ENCODE results near the gene CNTN5.
"Not testable (repeated sequence)": the region's sequence is repeated elsewhere in the genome, so short reads cannot be mapped to it uniquely, and the experiment has no call there.

CNTN5 gene

DNA sequence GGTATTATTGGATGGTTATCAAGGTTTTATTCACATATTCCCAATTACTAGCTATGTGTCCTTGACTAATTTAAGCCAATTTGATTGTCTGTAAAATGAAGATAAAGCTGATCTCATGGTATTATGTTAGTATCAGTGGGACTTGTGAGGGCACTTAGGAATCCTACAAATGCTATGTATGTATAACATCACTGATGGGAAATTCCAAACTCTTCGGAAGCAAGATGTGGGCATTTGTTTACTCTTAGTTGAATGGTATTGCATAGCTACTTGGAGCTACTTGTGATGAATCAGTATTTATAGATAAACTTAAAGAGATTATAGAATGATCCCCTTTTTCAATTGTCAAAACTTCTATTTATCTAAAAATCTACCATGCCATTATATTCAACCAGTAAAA is 239.9 kb downstream of the CNTN5 start:
- TF ChIP-seq, protein P1, sequence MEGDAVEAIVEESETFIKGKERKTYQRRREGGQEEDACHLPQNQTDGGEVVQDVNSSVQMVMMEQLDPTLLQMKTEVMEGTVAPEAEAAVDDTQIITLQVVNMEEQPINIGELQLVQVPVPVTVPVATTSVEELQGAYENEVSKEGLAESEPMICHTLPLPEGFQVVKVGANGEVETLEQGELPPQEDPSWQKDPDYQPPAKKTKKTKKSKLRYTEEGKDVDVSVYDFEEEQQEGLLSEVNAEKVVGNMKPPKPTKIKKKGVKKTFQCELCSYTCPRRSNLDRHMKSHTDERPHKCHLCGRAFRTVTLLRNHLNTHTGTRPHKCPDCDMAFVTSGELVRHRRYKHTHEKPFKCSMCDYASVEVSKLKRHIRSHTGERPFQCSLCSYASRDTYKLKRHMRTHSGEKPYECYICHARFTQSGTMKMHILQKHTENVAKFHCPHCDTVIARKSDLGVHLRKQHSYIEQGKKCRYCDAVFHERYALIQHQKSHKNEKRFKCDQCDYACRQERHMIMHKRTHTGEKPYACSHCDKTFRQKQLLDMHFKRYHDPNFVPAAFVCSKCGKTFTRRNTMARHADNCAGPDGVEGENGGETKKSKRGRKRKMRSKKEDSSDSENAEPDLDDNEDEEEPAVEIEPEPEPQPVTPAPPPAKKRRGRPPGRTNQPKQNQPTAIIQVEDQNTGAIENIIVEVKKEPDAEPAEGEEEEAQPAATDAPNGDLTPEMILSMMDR (IDR thresholded peaks at IDR 0.05; ENCODE audit: extremely low read depth, missing control alignments) = no peak
- DNase-seq (ENCODE audit: low spot score) = no peak

DNA sequence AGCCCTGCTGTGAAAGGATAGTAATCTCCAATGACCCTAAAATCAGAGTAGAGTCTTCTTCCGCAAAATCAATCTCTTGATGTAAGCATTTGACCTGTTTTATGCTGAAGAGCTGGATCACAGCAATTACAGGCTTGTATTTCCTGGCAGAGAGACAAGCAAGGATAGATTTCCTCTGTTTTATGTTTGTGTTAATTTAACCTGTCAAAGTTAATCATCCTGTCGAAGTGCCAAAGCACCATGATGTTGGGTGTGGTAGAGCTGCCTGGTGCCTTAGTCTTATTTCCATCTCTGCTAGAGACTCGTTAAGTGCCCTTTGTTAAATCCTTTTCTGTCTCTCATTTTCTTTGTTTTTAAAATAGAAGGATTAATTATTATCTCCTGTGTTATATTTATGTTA is 248.1 kb downstream of the CNTN5 start:
- no peak for DNase-seq (ENCODE audit: low spot score)
- TF ChIP-seq, protein P1 (IDR thresholded peaks at IDR 0.05; ENCODE audit: extremely low read depth, missing control alignments) = no peak

DNA sequence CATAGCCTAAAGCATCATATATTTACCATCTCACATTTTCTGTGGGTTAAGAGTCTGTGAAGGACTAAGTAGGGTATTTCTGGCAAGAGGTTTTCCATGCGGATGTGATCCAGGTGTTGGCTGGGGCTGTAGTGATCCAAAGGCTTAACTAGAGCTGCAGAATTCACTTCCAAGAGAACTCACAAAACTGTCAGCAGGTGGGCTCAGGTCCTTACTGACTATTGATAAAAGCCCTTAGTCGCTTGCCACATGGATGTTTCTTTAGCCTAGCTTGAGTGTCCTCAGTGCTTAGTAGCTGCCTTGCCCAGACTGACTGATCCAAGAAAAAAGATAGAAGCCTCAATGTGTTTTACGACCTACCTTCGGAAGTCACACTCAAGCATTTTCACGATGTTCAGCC is 250.8 kb downstream of the CNTN5 start:
- TF ChIP-seq, protein P1 (IDR thresholded peaks at IDR 0.05; ENCODE audit: extremely low read depth, missing control alignments) = no peak
- no peak for DNase-seq (ENCODE audit: low spot score)

DNA sequence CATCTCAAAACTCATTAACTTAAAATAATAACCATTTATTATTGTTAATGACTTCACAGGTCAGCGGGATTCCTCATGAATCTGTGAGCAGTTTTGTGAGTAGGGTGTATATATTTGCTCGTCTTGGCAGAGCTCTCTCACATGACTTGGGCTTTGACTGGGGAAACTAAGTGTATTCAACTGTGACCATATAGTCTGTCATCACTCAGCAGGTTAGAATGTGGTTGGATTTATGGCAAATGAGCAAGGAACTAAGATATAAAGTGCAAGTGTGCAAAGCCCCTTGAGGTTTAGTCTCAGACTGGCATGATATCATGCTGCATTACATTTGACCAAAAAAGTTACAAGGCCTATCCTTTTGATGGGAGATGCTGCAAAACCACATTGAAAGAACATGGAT is 254.8 kb downstream of the CNTN5 start:
- DNase-seq (ENCODE audit: low spot score) = no peak
- TF ChIP-seq, protein P1 (IDR thresholded peaks at IDR 0.05; ENCODE audit: extremely low read depth, missing control alignments) = no peak

DNA sequence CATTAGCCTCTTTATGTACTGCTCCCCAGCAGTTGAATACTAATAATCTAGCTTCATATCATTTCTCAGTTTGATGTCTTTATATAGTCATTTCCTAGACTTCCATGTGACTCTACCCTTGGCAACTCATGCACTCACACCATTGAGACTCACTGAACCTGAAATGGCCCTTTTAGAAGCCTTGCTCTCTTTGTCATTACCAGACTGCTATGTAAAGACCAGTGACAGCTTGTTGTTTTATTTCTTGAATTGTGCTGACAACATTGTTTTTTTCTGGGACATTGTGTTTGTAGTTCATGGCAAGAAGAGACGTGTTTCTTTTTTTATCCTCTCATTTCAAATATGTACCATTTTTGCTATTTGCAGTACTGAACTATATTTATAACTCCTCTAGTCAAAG is 256.5 kb downstream of the CNTN5 start:
- DNase-seq (ENCODE audit: low spot score) = no peak
- TF ChIP-seq, protein P1 (IDR thresholded peaks at IDR 0.05; ENCODE audit: extremely low read depth, missing control alignments) = no peak

DNA sequence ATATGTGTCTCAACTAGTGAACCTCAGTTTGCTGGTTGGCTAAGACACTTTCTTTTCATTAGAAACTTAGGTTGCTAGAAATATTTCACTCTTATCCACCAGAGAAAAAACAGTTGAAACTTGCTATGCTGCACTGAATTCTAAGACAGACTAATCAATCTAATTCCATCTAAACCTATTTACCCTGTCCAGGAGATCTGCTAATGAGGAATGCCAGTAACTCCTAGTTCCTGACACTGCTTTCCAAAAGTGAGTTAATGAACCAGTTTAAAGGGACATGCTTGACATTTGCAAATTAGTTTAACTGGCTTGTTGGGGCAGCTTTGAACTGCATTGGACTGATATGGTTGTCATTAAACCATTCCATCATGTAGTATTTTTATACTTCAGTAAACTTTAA is 258.5 kb downstream of the CNTN5 start:
- DNase-seq (ENCODE audit: low spot score) = no peak

DNA sequence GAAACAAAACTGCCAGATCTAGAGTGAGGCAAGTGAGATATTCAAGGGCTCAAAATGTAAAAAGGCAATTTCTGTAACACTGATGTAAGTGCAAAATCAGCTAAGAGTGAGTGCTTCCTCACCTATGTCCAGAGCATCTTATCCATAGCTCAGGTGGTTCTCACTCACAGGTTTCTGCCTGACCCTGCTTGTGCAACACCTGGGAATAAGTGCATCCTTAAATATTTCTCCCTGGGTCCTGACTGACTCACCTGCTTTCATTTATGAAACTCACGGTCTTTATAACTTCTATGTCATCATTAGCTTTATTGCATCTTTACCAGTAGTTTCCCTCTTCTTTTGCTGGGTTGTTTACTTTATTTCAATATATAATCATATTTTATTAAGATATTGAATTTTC is 260.6 kb downstream of the CNTN5 start:
- TF ChIP-seq, protein P1 (IDR thresholded peaks at IDR 0.05; ENCODE audit: extremely low read depth, missing control alignments) = no peak
- no peak for DNase-seq (ENCODE audit: low spot score)

More for the DNA sequence above, 258.5 kb downstream of the CNTN5 start:
- TF ChIP-seq, protein P1 (IDR thresholded peaks at IDR 0.05; ENCODE audit: extremely low read depth, missing control alignments) = no peak

DNA sequence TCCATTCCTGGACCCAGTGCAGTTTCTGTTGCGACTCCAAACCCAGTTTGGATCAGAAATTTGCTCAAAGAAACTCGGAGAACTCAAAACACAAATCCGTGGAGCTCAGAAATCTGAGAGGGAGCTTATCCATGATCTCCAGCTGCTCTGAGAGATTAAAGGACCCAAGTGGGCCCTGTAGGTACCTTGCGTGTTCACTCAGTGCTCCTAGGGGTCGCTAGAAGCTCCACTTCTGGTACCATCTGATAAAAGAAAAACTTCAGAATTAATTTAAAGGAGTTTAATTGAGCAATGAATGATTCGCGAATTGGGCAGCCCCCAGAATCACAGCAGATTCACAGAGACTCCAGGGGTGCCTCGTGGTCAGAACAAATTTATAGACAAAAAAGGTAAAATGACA is 277.2 kb downstream of the CNTN5 start:
- not testable (repeated sequence) for DNase-seq (ENCODE audit: low spot score)
